C1 segment of cervical spinal cord (tissue), 14 donors: ENCODE results near the gene C11orf16.

Source experiments
- DNase-seq, 14 donors: peaks; one replicate each; lab custom pipeline; 2025; lab: John Stamatoyannopoulos, UW

The C11orf16 gene

DNA sequence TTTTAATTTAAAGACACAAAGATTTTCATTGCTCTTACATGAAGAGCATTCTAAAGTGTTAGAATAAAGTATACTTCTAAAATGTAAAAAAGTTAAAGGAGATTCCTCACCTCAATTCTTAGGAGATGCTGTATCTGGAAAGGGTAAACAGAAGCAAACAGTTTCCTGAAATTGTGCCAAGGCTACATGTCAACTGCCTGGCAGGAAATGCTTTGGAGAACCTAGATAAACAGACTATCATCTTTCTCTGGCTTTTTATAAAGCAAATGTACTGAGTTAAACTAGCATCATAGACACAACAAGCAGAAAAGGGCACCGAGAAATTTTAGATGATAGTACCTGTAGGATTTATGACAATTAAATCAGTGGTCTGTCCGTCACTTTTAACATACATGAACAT lies 46.4 kb downstream of the C11orf16 start:
- no peak for DNase-seq

- DNase-seq, result peak in 1 of 14 donors; percentile 2
Observed at GRCh38 chr11:8881585-8881984, 51.2 kb downstream of the C11orf16 start.

- no peak for DNase-seq
Observed at GRCh38 chr11:8878771-8879170, 54.0 kb downstream of the C11orf16 start.

- no peak for DNase-seq
Observed at GRCh38 chr11:8873741-8874405, 58.9 kb downstream of the C11orf16 start.

- no peak for DNase-seq
Observed at GRCh38 chr11:8871962-8872361, 60.8 kb downstream of the C11orf16 start.

GRCh38 chr11:8871171-8871775 lies 61.5 kb downstream of the C11orf16 start:
- peak in 10 of 14 donors; percentile 18 to 64 (median 46) for DNase-seq

- peak in 9 of 14 donors; percentile 16 to 64 (median 33) for DNase-seq
Observed at GRCh38 chr11:8870411-8871170, 62.2 kb downstream of the C11orf16 start.
